ENCODE data around the gene CRYBG3.

DNA sequence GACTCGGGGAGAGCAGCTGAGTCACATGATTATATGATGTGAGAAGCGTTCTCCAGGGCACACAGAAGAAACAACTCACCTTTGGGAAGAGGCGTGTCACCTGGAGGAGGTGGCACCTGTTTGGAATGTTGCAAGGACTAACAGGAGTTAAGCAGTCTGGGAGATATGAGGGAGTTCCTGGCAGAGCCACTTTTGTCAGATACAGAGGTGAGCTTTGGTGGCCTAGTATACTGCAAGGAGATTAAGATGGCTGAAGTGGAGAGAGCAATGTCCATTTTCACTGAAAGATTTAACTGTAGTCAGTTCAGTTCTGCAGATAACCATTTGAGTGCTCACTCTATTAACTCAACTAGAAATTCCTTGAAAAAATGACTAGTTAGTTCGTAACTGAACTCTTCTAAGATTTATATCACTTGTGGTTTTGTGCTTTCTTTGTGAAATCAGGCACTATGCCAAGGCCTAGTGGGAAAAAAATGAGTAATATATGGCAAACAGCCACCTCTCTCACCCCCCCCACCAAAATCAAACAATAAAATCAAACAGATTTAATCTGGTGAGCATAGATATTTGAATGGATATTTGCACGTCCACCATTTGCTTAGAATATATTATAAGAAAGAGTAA, 61.3 kb downstream of the CRYBG3 start:
- TF ChIP-seq, protein P1, sequence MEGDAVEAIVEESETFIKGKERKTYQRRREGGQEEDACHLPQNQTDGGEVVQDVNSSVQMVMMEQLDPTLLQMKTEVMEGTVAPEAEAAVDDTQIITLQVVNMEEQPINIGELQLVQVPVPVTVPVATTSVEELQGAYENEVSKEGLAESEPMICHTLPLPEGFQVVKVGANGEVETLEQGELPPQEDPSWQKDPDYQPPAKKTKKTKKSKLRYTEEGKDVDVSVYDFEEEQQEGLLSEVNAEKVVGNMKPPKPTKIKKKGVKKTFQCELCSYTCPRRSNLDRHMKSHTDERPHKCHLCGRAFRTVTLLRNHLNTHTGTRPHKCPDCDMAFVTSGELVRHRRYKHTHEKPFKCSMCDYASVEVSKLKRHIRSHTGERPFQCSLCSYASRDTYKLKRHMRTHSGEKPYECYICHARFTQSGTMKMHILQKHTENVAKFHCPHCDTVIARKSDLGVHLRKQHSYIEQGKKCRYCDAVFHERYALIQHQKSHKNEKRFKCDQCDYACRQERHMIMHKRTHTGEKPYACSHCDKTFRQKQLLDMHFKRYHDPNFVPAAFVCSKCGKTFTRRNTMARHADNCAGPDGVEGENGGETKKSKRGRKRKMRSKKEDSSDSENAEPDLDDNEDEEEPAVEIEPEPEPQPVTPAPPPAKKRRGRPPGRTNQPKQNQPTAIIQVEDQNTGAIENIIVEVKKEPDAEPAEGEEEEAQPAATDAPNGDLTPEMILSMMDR (IDR thresholded peaks at IDR 0.05): no peak
- no peak for TF ChIP-seq ZFX (IDR thresholded peaks at IDR 0.05; ENCODE audit: borderline replicate concordance)
